Natural killer cell (primary cell): Measurements from ENCODE around the gene CYP2D6. TPM values are rescaled to one million over a fixed set of nuclear protein-coding genes. Genes with fewer than 3 reads are reported as not detected.

Source experiments
- ATAC-seq, 3 donors: fragments of 150-1000 bp in 2 of 3; fragments of 200-7000 bp in 1 of 3; cut with Tn5 transposase; 1 replicate in 1 of 3; 2 replicates in 2 of 3; pipeline ENCODE4 v1.10.0; 2021; ENCODE audit warnings: mild to moderate bottlenecking in 2 of 3, moderate library complexity in 2 of 3
- DNase-seq, 2 donors: peaks; one replicate each; pipeline versions ENCODE4 v3.0.0 to v3.0.0-alpha.2; 2013 to 2021; ENCODE audit warnings: mixed read lengths in 1 of 2
- H3K27ac ChIP-seq: one replicate; pipeline ENCODE4 v1.5.1; 2013; ENCODE audit warnings: mild to moderate bottlenecking, low read length
- H3K27me3 ChIP-seq: one replicate; pipeline ENCODE4 v1.6.1; 2013; ENCODE audit warnings: low read length; ENCODE audit not compliant: control insufficient read depth, insufficient read depth
- H3K36me3 ChIP-seq: one replicate; pipeline ENCODE4 v1.6.1; 2013; ENCODE audit warnings: low read length; ENCODE audit not compliant: control insufficient read depth, insufficient read depth
- H3K4me1 ChIP-seq: one replicate; pipeline ENCODE4 v1.6.1; 2013; ENCODE audit warnings: low read length; ENCODE audit not compliant: control insufficient read depth, insufficient read depth
- H3K4me3 ChIP-seq: one replicate; pipeline ENCODE4 v1.5.1; 2013; ENCODE audit warnings: low read length
- H3K9me3 ChIP-seq: one replicate; pipeline ENCODE4 v1.6.1; 2013; ENCODE audit warnings: low read length; ENCODE audit not compliant: control insufficient read depth, insufficient read depth
- H3K27ac Mint-ChIP-seq, 2 donors: one replicate each; pipeline ENCODE4 v1.8.0; 2022; ENCODE audit warnings: mild to moderate bottlenecking in 2 of 2, mixed read lengths in 2 of 2, moderate library complexity in 1 of 2
- H3K27me3 Mint-ChIP-seq, 2 donors: one replicate each; pipeline ENCODE4 v1.8.0; 2022; ENCODE audit warnings: low read depth in 2 of 2, mixed read lengths in 2 of 2
- H3K36me3 Mint-ChIP-seq: one replicate; pipeline ENCODE4 v1.8.0; 2022; ENCODE audit warnings: mixed read lengths
- H3K4me1 Mint-ChIP-seq, 2 donors: one replicate each; pipeline ENCODE4 v1.8.0; 2022; ENCODE audit warnings: mixed read lengths in 2 of 2
- H3K4me3 Mint-ChIP-seq: one replicate; pipeline ENCODE4 v1.8.0; 2022; ENCODE audit warnings: mild to moderate bottlenecking, moderate library complexity, mixed read lengths
- H3K9me3 Mint-ChIP-seq, 2 donors: one replicate each; pipeline ENCODE4 v1.8.0; 2022; ENCODE audit warnings: mixed read lengths in 2 of 2
- CTCF ChIP-seq: fragments of 200-600 bp; IDR thresholded peaks from one replicate; pipeline ENCODE4 v1.8.0; 2022; ENCODE audit warnings: antibody characterized with exemption
- WGBS: methylation state at CpG from one replicate; pipeline ENCODE4 v1.1.7; 2013; ENCODE audit warnings: missing lambda C conversion rate; ENCODE audit not compliant: insufficient coverage; 5-methylcytosine and 5-hydroxymethylcytosine counted together
- intact Hi-C: fragments of 100-400 bp; cut with micrococcal nuclease; formaldehyde crosslinking; loops from one replicate; pipeline ENCODE4 v1.14.2; 2022
- total RNA-seq, 4 donors: library from RNA; stranded (reverse); fragments of 120-200 nt in 1 of 4; gene quantifications; one replicate each; pipeline versions ENCODE4 v1.2.3 to v1.2.4, GENCODE V29; 2013 to 2022

The CYP2D6 gene
- total RNA-seq, 3 donors from 2014 or later (not counting 1 experiment from before 2014, with no cell fraction given) = 3.8 to 5.5 (median 3.9) TPM

- H3K4me1 ChIP-seq = no peaks in the 10 kb centered on the region
- no peaks in the 10 kb centered on the region for H3K4me1 Mint-ChIP-seq
- no peaks in the 10 kb centered on the region for H3K27me3 ChIP-seq
- H3K36me3 ChIP-seq = peaks cover 6% of the 10 kb centered on the region
- H3K36me3 Mint-ChIP-seq = no peaks in the 10 kb centered on the region
- H3K4me3 Mint-ChIP-seq = no peak overlapping the region
- 96% methylated on average over 7 of the region's 7 CpGs for WGBS
- no peak overlapping the region for H3K27ac Mint-ChIP-seq
- H3K27me3 Mint-ChIP-seq = no peaks in the 10 kb centered on the region
- TF ChIP-seq CTCF = no peak
- H3K27ac ChIP-seq = no peak overlapping the region
- H3K4me3 ChIP-seq = no peak overlapping the region
- H3K9me3 Mint-ChIP-seq = no peaks in the 10 kb centered on the region
- ATAC-seq = peak in 1 of 3 donors; percentile 24
- intact Hi-C loops = no loop called here
- no peak for DNase-seq
- no peaks in the 10 kb centered on the region for H3K9me3 ChIP-seq
These were observed 24.5 kb upstream of the CYP2D6 start for GRCh38 chr22:42155053-42155543.

- Mint-ChIP-seq H3K36me3 (no peaks in the 10 kb centered on the region), H3K27me3 (no peaks in the 10 kb centered on the region), H3K9me3 (no peaks in the 10 kb centered on the region), H3K4me1 (no peaks in the 10 kb centered on the region), H3K4me3 (no peak overlapping the region), H3K27ac (no peak overlapping the region)
- DNase-seq = no peak
- no peaks in the 10 kb centered on the region for H3K4me1 ChIP-seq
- no peaks in the 10 kb centered on the region for H3K27me3 ChIP-seq
- no peak overlapping the region for H3K4me3 ChIP-seq
- WGBS = 96% methylated on average over 12 of the region's 12 CpGs
- intact Hi-C loops = no loop called here
- H3K9me3 ChIP-seq = no peaks in the 10 kb centered on the region
- H3K36me3 ChIP-seq = peaks cover 6% of the 10 kb centered on the region
- H3K27ac ChIP-seq = no peak overlapping the region
- ATAC-seq = no peak
- TF ChIP-seq CTCF = no peak
These were observed 23.9 kb upstream of the CYP2D6 start for GRCh38 chr22:42154293-42155052.

- no peaks in the 10 kb centered on the region for H3K36me3 Mint-ChIP-seq
- TF ChIP-seq CTCF = no peak
These were observed 22.2 kb upstream of the CYP2D6 start for GRCh38 chr22:42152661-42153270.

More at GRCh38 chr22:42152661-42153270, 22.2 kb upstream of the CYP2D6 start:
- H3K4me1 ChIP-seq = no peaks in the 10 kb centered on the region
- no peak overlapping the region for H3K4me3 Mint-ChIP-seq
- no peak overlapping the region for H3K27ac Mint-ChIP-seq
- no peaks in the 10 kb centered on the region for H3K9me3 Mint-ChIP-seq
- H3K9me3 ChIP-seq = no peaks in the 10 kb centered on the region
- 87% methylated on average over 42 of the region's 42 CpGs for WGBS
- H3K27me3 Mint-ChIP-seq = no peaks in the 10 kb centered on the region
- no peaks in the 10 kb centered on the region for H3K4me1 Mint-ChIP-seq
- DNase-seq (no peak), ATAC-seq (no peak)
- H3K27me3 ChIP-seq = no peaks in the 10 kb centered on the region
- H3K27ac ChIP-seq = no peak overlapping the region
- intact Hi-C loops = no loop called here
- peaks cover 6% of the 10 kb centered on the region for H3K36me3 ChIP-seq
- no peak overlapping the region for H3K4me3 ChIP-seq
